Activated T-cell treated with anti-CD3 and anti-CD28 coated beads for 1 hour (primary cell): ENCODE measurements around the gene IRS1.

Experiments
- DNase-seq: peaks from one replicate; pipeline ENCODE4 v3.0.0-alpha.2; 2020; ENCODE audit warnings: low read depth

Gene IRS1

DNA sequence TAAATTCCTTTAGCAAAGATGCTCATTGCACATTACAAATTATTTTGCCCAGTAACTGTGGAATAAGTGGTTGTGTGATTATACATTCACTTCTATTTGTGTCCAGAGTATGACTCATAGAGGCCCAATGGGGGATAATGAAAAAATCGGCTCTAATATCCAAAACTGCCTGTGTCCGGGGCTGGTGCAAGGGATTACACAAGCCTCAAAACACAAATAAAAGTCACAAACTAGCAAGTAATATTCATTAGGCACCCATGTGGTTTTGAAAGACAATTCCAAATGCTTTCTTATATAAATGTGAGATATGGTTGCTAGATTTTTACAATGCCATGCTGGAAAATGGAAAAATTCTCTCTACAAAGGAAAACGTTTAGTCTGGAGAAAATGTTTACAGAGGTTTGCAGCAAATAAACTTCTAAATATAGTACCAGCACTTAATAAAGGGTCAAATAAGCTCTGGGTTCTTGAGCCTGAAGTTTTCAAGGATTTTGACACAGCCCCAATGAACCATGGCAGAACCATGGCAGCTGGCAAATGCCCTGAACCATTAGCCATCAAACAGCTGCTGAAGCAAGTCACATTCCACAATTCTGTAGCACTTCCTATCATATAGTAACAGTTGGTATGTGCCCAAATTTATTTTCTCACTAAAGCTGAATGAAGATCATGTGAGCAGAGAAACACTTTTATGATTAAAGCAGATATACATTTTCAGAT, 40.5 kb downstream of the IRS1 start:
- no peak for DNase-seq

DNA sequence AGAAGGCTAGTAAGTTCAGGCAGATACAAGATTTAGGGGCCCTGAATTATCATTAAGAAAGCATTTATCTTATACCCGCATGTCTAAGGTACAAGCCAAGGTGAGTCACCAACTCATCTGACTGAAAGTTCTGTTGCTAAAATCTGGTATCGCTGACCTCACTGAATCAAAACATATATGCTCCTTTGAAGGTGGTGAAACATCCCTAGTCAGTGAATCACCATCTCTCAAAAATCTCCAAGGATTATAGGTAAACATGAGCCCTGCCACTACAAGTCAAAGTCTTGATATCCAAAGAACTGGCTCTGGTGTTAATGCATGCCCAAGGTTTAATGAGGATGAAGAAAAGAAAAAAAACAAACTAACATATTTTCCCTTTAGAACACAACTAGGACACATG, 43.5 kb downstream of the IRS1 start:
- DNase-seq: no peak

DNA sequence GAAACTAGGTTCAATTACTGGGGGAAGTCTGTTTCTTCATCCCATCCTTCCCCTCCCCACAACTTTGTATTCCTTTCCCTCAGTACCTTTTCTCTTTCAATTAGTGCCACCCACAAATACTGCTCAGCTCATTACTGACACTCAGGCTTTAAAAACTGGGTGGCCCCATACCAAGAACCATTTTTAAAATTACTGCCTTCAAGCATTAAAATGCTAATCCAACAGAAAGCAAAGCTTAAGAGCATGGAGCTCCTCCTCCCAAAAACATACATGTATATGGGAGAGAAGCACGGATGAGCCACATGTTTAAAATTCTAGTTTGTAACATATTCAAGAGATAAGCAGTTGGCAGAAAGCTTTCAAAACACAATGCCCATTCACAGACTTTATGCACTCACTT, 44.0 kb downstream of the IRS1 start:
- no peak for DNase-seq

DNA sequence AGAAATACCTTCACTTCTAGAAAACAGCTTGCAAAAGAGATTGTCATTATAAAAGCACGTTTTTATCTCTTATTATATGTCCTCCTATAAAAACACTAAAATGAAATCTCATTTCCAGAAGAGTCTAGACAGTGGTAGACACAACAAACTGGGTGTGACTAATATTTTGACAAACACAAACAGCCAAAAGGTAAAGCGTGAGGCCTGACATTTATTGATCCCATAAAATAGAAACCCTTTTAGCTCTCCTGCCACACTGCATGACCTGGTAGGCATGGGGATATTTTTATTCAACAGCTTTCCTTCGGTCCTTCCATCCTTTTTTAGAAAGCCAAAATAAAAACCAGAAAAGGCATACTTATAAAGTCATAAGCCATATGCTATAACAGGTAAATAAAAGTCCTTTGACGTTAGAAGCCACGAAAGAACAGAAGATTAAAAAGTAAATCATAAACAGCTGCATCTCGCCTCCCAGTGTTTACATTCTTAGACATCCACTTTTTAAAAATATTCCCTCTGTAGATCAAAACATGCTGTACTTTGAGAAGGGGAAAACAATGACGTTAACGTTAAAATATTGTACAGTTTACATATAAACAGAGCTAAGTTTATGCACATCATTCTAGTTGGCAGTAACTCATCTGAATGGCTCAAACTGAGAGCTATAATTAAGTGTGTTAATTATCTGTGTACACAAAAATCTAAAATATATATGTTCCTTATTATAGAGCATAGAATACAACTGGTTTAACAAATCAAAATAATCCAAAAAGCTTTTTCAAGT, 44.6 kb downstream of the IRS1 start:
- DNase-seq: no peak

DNA sequence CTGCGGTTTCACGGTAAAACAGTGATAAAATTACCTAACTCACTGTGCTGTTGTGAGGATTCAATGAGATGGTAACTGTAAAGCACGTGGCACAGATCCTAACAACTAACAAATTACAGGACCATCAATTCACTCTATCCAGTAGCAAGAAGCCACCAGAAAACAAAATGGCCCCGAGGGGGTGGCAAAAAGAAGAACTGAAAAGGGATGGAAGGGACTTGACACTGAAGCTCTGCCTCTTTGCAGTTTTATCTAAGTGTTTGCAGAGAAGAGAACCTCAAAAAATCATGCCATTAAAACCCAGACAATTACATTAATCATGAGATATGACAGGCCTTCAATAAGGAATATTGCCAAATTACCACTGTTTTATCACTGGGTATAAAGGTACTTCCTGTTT, 46.7 kb downstream of the IRS1 start:
- no peak for DNase-seq

DNA sequence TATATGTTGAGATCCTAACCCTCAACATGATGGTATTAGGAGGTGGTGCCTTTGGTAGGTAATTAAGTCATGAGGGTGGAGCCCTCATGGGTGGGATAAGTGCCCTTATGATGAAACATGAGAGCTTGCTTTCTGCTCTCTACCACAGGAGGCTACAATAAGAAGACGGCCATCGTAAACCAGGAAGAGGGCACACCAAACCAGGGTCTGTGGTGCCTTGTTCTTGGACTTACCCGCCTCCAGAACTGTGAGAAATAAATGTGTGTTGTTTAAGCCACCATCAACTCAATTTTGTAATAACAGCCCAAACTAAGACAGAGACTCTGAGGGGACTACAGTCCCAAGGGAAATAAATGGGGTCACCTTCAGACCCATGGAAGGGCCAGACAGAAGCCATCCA, 52.3 kb downstream of the IRS1 start:
- no peak for DNase-seq

DNA sequence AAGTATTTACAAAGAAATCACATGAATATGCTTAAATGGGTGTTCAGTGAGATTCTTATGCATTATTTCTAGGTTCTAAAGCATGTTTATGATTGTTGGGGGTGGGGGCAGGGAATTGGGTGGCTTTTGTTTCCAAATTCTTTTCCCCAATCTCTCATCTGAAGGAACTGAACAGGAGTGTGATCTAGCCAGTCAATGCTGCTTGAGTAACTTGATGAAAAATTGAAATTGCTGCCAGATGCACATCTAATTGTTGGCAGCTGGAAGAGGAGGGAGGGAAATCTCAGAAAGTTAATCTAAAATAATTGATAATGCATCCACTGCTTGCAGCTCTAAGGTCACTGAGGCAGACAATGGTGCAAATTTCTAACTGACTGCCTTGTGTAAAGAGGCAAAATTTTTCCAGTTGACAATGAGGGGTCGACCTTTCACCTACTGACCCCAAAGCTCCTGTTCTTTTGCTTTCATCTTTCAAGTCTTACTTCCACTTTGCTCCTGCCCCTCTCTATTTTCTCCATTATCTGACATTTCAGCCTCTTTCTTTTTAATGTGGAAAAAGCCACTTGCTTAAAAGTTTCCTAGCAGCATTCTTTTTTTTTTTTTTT, 53.3 kb downstream of the IRS1 start:
- no peak for DNase-seq

DNA sequence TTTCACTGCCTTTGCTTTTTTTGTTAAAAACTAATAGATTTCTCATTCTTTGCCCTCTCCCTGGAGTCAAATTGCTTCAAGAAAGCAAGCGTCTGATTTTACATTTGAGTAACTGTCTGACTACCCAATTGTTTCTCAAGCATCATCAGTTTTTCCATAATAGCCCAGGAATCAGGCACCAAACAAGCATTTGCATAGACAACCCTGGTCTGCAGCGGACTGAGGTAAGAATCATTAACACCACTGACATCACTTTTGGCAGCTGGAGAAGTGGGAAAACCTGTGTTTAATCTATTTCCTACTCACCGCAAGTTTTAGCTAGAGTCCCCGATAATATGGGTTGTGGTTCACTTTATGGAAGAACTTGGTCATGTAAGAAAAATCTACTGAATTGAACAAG, 55.7 kb downstream of the IRS1 start:
- no peak for DNase-seq

DNA sequence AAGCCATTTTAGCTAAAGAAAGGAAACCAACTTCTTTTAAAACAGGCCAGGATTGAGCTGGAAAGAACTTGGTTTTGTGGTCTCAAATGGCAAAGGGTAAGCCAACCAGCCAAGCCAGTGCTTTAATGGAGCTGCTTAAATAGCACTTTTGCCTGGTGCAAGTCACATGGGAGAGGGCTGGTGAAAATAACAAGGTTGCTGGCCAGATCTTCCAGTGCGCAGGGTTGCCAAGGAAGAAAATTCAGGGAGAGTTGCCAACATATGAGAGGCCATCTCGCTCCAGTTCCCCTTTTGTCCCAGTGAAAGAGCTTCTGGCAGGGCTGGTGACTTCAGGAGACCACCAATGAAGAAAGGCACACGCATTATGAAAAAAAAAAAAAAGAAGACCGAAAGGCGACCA, 57.3 kb downstream of the IRS1 start:
- no peak for DNase-seq

DNA sequence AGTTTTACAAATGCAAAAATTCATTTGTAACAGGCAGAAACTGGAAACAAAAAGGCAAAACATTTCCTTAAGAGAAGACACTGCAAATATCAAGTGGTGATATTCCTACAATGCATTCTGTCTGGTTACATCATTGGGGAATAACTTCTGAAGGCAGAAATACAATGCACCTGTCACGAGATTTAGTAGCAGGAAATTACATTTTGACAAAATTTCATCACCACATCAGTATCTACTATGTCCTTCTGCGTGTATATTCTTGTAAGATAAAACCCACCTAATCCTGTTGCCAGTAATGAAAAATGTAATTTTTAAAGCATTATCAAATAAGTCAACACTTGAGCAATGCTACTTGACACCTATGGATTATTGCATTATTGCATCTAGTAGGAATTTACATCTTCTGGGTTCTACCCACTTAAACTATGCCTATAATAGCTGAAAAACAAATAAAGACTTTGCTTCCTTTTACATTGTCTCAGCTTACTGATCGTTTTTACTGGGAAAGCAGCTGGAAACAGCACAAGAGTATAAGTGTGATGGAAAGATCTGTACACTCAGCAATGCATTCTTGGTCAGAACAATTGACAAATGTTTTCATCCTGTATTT, 59.5 kb downstream of the IRS1 start:
- no peak for DNase-seq

DNA sequence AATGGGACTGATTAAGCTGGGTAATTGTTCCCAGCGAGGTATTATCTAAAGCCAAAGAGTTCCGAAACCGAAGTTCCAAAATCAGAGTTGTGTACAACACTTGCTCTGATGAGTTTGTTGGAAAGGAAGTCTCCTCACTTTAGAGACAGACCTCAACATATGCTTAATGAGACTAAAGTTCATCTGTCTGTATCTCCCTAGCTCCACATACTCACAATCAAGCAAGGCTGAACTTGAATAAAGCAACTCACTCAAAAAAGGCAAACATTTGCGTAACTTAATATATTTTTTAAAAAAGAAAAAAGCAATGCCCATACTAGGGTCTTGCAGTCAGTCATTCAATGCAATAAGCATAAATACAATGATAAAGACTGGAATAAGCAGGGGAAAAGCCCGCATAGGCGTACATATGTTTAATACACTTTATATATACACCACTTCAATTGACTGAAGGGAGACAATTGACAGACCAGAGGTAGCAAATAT, 60.0 kb downstream of the IRS1 start:
- no peak for DNase-seq

DNA sequence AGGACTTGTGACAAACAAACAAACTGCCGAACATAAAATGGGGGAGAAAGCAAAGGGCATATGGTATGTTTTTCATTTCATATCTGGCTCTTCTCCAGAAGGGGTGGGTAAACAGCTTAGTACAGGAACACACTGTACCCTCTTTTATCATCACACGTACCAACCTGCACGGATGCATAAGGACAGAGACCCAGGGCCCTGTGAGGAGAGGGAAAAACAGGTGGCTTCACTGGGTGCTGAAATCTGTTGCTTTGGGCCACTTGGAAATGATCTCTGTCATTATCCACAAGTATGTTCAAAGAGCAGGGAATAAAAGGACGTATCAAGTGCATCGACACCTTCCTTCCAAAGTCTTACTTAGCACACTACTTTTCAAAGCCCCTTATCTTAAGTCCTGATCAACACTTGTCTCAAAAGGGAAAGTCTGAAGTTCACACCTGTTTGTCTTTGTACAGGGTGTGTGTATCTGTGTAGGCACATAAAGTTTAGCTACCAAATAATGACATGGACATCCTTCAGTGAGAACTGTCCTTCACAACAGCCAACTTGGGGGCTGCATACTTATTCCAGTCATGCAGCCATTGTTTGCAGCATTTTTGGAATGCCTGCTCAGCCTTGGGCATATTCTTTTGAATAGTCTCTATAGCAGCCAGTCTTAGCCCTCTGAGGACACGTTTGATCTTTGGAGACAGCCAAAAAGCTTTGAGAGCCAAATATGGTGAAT, 60.6 kb downstream of the IRS1 start:
- no peak for DNase-seq

DNA sequence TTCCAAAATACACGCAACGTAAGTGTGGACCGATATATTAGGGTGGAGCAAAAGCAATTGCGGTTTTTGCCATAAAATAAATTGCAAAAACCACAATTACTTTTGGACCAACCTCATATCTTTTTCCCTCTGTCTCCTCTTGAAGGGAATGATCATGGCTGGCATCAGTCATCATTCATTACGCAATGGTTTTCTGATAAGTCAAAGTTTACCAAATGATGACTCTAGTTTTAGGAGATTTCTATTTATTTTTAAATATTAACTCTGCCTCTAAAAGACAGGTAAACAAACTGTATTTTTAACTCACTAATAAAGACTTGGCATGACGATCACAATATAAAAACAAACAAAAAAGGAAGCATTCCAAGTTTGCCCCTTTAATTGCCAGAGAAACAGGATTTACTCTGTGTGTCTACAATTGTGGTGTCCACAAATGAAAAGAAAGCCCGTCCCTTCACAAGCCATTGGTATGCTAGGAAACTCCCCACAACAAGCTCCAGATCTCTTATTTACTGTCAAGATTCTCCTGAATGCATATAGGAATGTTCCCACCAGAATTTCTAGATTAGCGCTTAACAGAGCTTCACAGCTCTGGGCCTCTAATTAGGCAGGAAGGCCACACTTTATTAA, 61.3 kb downstream of the IRS1 start:
- no peak for DNase-seq

DNA sequence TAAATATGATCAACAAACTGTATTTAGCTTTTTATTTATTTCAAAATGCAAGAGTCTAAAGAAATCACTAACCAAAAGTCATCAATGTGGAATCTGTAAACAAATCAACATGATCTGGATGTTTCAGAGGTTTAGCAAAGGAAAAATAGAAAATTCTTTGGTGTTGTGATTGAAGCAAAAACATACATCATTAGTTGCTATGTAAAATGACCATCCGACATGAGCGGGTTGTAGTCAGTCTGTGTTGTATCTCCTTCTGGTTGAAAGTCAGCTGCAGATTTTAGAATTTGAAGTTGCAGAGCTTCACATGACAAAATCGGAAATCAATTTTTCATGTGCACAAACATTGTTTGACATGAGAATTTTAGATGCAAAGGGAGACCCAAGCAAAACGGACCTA, 63.2 kb downstream of the IRS1 start:
- no peak for DNase-seq

DNA sequence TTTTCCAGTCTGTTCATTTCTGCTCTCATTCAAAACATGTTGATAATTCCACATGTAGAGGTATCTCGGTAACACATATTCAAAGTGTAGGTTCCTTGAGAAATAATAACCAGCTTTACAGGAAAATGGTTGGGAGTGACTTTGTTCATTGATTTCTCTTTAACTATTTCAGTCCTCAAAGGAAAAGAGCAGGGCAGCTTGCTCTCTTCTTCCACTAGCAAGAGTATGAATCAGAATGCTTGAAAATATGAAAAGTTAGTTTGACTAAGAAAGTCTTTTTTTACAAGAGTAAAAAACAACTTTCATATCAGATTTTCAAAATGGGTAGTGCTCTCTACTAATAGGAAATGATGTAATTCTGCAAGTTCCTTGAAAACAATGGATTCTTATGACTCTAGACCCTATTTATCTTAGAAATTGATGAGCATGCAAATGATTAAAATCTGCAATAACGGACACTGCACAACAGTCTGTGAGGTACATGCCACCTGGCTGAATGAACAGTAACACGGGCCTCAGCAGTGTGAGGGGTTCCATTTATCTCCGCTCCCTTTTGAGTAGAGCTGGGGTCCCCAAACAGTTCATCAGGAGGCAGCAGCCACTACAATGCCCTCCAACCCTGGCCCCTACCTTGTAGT, 65.6 kb downstream of the IRS1 start:
- no peak for DNase-seq

DNA sequence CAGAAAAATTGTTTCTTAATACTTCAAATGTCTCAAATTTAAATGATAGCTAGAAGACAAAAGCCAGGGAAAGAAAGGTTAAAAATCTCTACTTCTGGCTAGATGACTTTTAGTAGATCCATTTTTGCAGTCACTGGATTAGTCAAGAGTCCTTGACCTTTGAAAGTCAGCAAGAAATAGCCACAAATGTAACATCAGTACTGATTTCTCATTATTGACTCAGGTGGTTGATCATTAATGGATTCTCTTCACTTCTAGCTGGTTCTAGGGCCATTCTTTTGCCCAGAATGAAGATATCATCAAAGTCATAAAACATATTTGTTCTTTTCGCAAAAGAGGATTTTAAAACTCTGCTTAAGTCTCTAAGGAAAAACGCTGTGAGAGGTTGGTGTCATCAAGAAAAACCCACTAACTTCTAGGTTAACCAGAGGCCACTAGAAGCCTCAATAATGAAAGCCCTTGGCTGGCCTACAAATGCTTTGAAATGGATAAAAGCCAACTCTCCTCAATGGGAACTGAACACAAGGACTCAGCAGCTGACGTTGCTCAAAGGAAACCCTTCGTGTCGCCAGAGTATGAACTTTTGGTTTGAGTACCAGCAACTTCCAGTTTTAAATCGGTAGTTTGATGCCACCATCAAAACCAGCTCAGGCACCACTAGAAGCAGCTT, 66.3 kb downstream of the IRS1 start:
- DNase-seq: no peak

DNA sequence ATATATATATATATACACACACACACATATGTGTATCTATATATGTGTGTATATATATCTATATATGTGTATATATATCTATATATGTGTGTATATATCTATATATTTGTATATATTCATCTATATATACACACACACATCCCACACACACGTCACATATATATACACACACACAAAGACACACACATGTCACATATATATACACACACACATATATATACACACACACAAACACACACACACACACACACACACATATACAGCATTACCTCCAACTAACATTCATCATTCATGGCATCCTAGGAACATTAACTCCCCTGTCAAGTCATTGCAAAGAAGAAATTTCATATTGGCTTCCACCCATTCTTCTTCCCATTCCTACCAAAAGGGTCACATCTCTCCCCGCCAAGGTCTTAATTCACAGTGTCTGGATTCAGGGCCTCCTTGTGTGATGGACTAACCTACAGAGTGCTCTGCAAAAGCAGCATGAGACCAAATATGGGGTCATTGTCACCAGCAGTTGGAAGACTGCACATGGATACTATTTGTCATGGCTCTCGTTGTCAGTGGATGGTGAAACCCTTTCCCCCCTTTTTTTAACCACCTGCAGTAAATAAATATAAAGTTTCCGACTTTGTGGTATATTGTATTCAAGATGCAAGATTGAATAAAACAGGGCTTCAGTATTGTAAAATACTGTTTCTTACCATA, 67.0 kb downstream of the IRS1 start:
- DNase-seq: no peak

DNA sequence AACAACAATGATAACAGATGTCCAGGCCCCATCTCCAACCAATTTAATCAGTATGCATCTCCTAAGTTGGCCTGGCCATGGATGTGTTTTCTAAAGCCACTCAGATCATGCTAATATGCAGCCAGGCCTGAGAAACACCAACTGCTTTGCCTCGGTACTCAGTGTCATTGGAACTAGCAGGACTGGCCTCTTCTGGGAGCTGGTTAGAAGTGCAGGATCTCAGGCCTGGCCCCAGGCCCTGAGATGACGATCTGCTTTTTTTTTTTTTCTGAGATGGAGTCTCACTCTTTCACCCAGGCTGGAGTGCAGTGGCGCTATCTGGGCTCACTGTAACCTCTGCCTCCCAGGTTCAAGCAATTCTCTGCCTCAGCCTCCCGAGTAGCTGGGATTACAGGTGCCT, 69.1 kb downstream of the IRS1 start:
- no peak for DNase-seq

DNA sequence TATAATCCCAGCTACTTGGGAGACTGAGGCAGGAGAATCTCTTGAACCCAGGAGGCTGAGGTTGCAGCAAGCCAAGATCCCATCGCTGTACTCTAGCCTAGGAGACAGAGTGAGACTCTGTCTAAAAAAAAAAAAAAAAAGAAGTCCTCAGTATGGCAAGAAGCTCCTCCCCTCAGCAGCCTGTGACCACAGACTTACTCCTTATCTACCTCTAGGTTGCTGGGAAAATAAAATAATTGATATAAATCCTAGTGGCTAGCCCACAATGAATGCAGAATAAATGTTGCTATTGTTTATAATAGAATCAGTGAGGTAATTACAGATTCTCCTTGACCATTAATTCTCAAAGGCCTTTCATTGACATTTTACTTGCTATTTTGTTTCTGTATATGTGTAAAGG, 70.6 kb downstream of the IRS1 start:
- DNase-seq: no peak

DNA sequence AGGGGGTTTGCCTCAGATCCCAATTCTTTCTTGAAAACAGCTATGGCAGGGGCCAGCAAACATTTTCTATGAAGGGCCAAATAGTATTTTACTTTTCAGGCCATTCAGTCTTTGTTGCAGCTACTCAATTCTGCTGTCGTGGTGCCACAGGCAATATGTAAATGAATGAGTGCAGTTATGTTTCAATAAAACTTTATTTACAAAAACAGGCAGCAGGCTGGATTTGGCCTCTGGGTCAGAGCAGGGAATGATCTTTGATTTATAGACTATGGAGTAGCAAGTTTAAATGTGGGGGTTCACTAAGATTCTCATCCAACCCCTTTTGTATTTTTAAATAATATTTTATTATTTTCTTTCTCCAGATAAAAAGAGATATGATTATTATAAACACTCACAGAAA, 72.4 kb downstream of the IRS1 start:
- DNase-seq: no peak
